DMS 273 treated with DMSO at 0.1 percent for 48 hours (cell line): ENCODE measurements around the gene PIKFYVE.
"Not testable (repeated sequence)": the region's sequence is repeated elsewhere in the genome, so short reads cannot be mapped to it uniquely, and the experiment has no call there.

Experiments
- DNase-seq: peaks from one replicate; lab custom pipeline; 2025; lab: John Stamatoyannopoulos, UW

The PIKFYVE gene

DNA sequence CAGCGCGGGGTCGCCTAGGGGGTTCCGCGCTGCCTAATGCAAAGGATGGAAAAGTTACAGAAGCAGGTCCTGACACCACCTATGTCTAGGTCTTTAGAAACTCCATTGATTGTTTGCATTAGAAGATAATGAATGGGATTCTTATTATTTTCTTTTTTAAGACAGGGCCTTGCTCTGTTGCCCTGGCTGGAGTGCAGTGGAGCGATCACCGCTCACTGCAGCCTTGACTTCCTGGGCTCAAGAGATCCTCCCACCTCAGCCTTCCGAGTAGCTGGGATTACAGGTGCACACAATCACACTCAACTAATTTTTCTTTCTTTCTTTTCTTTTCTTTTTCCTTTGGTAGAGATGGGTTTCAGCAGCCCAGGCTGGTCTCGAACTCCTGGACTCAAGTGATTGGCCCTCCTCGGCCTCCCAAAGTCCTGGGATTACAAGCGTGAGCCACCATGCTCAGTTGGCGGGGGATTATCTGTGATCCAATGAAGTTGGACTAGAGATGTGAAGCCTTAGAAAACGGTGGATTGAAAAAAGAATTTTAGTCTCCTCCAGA lies 10.4 kb upstream of the PIKFYVE start:
- no peak for DNase-seq

DNA sequence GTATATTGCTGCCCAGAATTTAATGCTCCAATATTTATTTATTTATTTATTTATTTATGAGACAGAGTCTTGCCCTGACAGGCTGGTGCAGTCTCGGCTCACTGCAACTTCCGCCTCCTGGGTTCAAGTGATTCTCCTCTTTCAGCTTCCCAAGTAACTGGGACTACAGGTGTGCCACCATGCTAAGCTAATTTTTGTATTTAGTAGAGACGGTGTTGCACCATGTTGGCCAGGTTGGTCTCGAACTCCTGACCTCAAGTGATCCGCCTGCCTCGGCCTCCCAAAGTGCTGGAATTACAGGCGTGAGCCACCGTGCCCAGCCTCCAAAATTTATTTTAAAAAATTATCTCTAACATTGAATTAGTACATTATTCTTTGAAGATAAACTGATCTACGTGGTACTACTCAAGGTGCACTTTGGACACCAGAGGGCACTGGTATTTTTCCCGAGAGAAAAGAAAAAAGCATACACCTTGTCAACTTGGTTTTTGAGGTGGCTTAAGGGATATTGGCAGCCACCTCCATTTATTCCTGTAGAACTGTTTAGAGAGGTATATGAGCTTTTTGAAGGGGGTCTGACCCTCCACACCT lies 9.8 kb upstream of the PIKFYVE start:
- DNase-seq, result no peak

DNA sequence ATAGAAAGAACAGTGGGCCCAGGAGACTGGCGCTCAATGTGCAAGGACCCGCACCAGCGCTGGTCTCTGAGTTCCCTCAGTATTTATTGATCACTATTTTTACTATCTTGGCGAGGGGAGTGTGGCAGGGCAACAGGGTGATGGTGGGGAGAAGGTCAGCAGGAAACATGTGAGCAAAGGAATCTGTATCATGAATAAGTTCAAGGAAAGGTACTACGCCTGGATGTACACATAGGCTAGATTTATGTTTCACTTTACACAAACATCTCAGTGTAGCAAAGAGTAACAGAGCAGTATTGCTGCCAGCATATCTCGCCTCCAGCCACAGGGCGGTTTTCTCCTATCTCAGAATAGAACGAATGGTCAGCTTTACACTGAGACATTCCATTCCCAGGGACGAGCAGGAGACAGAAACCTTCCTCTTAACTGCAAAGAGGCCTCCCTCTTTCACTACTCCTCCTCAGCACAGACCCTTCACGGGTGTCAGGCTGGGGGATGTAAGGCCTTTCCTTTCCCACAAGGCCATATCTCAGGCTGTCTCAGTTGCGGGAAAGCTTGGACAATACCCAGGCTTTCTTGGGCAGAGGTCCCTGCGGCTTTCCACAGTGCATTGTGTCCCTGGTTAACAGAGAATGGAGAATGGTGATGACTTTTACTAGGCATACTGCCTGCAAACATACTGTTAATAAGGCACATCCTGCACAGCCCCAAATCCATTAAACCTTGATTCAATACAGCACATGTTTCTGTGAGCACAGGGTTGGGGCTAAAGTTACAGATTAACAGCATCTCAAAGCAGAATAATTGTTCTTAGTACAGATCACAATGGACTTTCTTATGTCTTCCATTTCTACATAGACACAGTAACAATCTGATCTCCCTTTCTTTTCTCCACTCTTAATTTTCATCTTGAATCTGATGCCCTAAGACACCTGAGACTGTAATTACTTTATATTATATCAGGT lies 8.9 kb upstream of the PIKFYVE start:
- DNase-seq, result not testable (repeated sequence)

DNA sequence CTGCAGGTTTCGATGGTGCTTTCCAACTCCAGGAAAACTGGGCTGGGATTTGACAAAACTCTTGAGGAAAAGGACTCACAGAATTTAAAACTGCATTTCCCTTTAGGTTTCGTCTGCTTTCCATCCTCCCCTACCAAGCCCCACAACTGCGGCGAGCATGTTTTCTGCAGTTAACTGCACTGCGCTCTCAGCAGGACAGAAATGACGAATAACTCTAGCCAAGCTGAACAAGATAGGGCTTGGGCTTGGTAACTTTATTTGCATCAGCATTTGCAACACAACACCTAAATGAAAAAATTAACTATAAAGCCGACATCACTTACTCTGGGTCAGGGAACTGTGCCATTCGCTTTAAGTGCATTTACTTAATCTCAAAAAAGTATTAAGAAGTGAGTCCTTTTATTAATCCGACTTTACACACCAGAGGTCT lies 669 bp upstream of the PIKFYVE start:
- DNase-seq, result no peak

DNA sequence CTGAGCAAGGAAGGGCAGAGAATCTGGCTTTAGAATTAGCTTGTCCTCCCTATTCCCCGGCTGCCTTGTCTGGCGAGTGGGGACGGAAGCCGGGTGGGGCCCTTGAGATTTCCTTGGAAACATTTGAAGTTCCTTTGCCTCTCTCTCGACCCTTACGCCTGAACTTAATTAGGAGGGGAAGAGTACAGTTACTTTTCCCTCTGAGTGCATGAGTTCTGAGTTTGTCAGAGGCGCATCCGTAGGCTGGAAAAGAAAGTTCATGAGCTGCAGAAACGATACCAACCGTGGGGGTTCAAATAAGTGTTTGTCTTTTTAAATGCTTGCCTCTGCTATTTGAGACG lies 468 bp downstream of the PIKFYVE start:
- DNase-seq, result no peak

DNA sequence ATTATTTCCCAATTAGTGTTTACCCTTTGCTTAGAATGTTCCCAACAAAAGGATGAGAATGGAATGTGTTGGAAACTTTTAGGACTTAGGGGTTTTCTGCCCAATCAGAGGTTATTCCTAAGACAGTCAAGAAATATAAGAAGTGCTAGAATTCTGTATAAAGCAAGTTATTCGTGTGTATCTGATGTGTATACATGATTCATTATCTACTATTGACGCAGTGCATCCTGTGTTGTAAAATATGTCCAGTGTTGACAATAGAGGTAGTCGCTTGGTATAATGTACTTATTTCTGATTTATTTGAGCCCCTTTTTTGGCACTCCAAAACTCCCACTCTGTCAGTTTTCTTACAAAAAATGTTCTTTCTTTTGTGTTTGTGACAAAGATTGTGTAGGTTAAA lies 881 bp downstream of the PIKFYVE start:
- DNase-seq, result no peak

DNA sequence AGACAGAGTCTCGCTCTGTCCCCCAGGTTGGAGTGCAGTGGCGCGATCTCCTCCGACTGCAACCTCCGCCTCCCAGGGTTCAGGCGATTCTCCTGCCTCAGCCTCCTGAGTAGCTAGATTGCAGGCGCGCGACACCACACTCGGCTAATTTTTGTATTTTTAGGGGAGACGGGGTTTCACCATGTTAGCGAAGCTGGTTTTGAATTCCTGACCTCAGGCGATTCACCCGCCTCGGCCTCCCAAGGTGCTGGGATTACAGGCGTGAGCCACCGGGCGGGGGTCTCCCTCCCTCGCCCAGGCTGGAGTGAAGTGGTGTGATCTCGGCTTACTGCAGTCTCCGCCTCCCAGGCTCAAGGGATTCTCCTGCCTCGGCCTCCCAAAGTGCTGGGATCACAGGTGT lies 1.5 kb downstream of the PIKFYVE start:
- not testable (repeated sequence) for DNase-seq

DNA sequence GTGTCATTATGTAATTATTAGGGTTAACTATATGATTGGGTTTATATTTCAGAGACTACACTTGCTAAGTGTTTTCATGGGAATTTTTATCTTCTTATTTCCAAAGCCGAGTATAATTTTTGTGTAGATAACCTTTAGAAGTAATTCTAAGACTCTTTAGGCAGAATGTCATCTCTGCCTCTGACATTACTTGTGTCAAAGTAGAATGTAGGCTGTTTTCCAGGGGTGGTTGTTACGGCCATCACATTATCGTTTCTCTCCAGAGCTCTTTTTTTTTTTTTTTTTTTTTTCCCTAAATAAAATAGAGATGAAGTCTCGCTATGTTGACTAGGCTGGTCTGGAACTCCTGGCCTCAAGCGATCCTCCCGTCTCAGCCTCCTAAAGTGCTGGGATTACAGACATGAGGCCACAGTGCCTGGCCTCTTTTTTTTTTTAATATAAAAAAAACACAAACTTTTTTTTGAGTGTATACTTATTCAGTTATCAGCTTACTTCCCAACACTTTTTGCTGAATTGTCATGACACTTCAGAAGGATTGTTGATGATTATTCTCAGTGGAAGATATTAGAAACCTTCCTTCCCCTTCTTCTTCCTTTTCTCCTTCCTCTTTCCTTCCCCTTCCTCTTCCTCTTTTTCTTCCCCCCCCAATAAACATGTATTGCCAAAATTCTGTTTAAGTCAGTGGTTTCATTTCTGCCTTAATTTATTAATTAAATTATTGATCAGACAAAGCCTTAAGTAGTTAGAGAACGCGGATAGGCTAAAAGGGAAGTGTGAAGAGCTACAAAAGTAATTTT lies 2.3 kb downstream of the PIKFYVE start:
- no peak for DNase-seq

DNA sequence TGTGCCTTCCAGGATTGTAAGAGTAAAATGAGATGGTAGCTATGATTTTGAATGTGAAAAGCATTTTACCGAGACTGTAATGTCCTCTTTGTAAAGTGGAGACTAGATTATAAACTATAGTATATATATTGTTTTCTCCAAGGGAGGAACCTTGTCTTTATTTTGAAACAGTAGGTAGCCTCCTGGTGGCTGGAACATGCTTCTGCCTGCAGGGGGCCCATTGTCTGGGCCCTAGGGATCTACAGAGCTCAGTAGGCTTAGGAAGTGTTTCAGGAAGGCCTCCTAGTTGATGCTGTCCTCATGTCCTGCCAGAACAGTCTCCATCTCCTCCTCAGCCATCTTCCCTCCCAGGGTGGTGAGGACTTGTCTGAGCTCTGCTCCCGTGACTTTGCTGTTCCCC lies 3.0 kb downstream of the PIKFYVE start:
- DNase-seq, result no peak

DNA sequence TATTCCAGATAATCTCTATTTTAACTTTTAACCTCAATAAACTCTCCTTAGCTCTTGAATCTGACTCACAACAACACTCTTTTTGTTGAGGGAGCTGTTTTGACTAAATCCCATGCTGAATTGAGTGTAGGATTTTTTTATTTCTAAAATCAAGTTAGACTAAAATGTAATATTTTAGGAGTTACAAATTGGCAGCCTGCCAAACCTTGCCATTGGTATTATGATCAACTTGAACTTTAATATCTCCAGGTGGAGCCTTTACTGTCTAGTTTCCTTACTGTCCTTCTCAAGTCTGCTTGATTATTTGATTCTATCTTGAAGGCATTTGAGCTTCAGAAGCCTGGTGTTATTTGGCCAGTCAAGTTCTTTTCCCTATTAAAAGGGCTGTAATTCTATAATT lies 8.7 kb downstream of the PIKFYVE start:
- no peak for DNase-seq

DNA sequence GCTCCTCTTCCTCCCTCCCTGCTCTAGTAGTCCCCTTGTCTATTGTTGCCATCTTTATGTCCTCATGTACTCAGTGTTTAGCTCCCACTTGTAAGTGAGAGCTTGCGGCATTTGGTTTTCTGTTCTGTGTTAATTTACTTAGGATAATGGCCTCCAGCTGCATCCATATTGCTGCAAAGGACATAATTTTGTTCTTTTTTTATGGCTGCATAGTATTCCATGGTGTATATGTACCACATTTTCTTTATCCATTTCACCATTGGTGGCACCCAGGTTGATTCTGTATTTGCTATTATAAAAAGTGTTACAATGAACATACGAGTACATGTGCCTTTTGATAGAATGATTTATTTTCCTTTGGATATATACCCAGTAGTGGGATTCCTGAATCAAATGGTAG lies 12.5 kb downstream of the PIKFYVE start:
- no peak for DNase-seq

DNA sequence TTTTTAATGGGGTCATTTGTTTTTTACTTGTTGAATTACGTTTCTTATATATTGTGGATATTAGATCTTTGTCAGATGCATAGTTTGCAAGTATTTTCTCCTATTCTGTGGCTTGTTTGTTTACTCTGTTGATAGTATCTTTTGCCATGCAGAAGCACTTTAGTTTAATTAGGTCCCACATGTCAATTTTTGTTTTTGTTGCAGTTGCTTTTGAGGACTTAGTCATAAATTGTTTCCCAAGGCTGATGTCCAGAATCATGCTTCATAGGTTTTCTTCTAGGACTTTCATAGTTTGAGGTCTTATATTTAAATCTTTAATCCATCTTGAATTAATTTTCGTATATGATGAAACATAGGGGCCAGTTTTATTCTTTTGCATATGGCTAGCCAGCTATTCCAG lies 13.2 kb downstream of the PIKFYVE start:
- DNase-seq, result no peak

DNA sequence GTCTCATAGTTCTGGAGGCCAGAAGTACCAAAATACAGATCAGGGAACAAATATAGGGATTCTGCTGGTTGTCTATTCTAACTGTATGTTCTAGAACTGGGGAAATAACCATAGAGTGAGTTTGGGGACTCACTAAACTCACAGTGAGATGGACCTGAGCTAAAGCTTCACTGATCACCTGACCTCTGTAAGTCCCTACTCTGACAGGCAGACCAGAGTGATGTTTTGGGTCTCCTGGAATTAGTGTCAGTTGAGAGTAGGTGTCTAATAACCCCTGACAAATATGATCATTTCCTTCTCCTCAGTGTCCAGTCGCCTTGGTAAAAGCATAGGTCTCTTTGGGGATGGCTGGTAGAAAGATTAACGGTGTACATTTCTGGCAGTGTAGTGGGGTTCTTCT lies 14.2 kb downstream of the PIKFYVE start:
- DNase-seq, result no peak

DNA sequence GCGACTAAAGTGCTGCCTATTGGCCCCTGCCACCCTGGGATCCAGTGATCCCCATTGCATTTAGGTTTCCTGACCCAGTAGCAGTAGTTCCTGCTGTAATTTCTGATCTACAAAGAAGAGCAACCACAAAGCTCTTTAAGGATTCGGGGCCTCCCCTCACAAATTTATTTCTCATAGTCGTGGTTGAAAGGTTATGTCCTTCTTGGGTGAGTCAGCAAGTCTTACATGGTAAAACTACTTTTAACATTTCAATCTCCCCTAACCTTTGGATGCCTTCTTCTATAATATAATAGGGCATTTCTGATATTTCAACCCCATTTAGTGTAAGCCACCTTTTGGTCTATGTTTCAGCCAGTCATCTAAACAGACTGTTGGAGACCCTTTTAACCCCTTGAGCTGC lies 14.9 kb downstream of the PIKFYVE start:
- DNase-seq, result no peak

DNA sequence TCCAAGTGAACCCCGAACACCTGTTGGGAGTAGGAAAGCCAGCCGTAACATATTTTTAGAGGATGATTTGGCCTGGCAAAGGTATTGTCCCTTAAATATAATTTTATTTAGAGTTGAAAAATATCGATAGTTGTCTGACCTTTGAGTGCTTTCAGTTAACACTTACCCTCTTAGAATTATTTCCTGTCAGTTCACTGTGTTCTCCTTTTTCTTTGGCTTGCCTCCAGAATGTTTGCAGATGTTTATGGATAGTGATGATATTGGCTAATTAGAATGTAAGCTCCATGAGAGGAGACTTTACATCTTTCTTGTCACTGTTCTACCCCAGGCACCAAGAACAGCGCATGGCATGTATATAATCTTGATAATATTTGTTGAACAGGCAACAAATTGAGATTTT lies 19.8 kb downstream of the PIKFYVE start:
- DNase-seq, result no peak

DNA sequence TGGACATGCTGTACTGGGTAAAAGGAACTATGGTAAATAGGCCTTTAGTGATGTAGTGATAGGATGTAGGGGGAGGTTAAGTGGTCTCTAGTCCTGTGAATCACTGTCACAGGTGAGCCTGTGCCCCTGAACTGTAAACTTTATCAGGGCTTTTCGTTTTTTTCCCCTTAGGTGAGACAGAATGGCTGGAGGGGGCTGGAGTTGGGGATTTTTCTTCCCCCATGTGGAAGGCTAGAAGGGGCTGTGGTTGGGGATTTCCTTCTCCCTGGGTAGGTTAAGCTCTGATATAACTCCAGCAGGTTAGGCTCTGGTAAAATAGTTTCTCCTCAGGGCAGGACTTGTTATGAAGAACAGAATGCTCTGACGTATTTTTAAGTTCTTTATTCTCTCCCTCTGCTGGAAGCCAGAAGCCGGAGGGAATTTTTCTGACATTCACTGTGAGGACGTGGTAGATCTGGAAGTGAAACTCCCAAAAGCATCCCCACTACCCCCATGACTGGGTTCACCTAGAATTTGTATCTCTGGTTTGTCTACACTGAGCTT lies 28.5 kb downstream of the PIKFYVE start:
- no peak for DNase-seq

DNA sequence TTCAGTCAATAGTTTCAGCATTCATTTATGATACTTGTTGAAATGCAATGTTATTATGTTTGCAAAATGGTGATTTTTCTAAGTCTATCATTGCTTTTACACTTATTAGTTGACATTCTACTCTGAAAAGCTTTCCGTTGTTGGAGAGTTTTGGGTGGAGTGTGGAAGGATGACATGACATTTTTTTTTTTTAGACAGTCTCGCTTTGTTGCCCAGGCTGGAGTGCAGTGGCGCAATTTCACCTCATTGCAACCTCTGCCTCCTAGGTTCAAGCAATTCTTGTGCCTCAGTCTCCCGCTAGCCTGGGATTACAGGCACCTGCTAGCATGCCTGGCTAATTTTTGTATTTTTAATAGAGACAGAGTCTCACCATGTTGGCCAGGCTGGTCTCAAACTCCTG lies 29.8 kb downstream of the PIKFYVE start:
- no peak for DNase-seq

DNA sequence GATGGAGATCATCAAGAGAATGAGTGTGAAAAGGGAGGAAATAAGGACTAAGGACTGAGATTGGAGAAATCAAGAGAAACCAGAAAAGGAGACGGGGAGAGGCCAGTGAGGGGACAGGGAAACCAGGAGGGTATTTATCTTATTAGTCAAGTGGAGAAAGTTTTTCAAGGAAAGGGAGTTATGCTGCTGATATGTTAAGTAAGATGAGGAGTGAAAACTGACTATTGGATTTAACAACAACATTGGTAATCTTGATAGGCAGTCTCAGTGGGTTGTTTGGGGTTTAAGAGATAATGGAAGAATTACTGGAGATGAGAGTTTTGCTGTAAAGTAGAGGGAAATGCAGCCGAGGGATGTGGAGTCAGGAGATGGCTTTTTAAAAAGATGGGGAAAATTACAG lies 30.6 kb downstream of the PIKFYVE start:
- DNase-seq, result no peak

DNA sequence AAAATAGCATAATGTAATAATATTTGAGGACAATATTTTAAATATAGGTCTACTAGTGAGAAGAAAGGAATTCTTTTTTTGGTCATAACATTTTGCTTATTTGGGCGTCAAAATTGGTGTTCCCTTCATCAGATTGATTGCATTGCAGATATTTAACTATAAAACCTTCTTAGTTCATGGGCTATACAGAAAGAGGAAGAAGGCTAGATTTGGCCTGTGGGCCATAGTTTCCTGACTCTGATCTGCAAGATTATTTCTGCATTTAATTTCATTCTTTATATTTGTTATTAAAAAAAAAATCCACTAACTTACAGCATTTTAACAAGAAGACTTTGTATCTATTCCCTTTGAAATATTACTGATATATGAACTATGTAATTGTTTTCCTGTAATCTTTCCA lies 31.9 kb downstream of the PIKFYVE start:
- no peak for DNase-seq

DNA sequence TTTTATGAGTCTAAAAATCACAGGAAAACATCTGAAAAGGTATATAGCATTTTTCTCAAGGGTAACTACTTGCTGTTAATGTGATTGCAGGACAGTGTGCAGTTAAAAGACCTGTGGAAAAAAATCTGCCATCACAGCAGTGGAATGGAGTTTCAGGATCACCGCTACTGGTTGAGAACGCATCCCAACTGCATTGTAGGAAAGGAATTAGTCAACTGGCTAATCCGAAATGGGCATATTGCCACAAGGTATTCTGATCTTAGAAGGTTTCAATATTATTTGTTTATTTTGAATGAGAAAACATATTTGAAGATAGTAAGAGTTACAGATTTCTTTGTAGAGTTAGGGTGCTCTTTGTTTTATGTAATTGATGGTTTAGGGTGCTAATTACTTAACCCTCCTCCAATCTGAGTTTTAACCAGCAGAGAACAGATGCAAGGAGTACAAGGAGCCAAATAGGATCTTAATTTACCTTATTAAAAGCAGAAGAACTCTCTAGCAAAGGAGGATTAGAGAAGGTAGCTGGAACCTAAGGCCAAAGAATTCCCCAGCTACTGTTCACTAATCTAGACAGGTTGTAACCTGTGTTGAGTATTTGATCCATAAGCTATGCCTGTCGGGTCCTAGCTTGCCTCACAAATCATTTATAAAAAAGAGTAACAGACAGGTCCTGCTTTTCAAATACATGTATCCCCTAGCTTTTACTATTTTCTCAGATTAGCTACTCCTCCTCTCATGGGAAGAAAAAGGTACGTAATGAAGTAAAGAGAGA lies 35.0 kb downstream of the PIKFYVE start:
- DNase-seq, result no peak

DNA sequence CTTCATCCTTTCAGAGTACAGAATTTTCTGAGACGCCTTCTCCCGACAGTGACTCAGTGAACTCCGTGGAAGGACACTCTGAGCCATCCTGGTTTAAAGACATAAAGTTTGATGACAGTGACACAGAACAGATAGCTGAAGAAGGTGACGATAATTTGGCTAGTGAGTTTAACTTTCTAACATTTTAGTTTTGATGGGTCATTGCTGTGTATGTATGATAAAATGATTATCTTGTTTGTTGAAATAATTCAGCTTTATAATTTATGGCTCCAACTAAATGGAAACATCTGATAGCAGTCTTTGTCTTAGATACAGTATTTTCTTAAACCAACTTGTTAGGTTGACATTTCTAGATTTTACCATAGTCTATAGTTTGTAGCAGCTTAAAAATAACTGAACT lies 38.1 kb downstream of the PIKFYVE start:
- no peak for DNase-seq

DNA sequence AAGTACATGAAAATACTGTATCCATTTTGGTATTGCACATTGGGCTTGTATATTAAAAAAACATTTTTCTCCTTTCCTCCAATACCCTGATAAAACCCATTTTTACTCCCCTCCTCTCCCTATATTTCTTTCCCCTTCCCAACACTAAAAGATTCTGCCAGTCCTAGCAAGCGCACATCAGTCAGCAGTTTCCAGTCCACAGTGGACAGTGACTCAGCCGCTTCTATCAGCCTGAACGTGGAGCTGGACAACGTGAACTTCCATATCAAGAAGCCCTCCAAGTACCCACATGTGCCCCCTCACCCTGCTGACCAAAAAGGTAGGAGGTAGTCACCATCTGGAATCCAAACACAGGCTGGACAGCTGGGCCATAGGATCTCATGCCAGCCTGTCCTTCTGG lies 38.6 kb downstream of the PIKFYVE start:
- DNase-seq, result no peak
